Esophagus muscularis mucosa (tissue), 4 donors: ENCODE measurements around the gene GRIN3B. TPM values are rescaled to one million over a fixed set of nuclear protein-coding genes. Genes with fewer than 3 reads are reported as not detected.

ENCODE experiments used
- DNase-seq: peaks from one replicate; pipeline ENCODE4 v3.0.0-alpha.2; 2017; ENCODE audit errors: extremely low spot score
- H3K27ac ChIP-seq, 4 donors: fragments of 200-600 bp; sonication (generic); replicated peaks in 1 of 4; 1 replicate in 3 of 4; 2 replicates in 1 of 4; pipeline ENCODE4 v1.5.1; 2016 to 2019; ENCODE audit warnings: mild to moderate bottlenecking in 1 of 4
- H3K27me3 ChIP-seq, 4 donors: fragments of 200-600 bp; sonication (generic); one replicate each; pipeline versions ENCODE4 v1.5.1 to v1.6.0; 2016 to 2019
- H3K36me3 ChIP-seq, 4 donors: fragments of 200-600 bp; sonication (generic); one replicate each; pipeline ENCODE4 v1.5.1; 2016 to 2019
- H3K4me1 ChIP-seq, 4 donors: fragments of 200-600 bp; sonication (generic); one replicate each; pipeline ENCODE4 v1.5.1; 2016 to 2019
- H3K4me3 ChIP-seq, 4 donors: fragments of 200-600 bp; sonication (generic); 1 replicate in 2 of 4; 2 replicates in 2 of 4; pipeline ENCODE4 v1.5.1; 2016 to 2019; ENCODE audit warnings: mild to moderate bottlenecking in 4 of 4, moderate library complexity in 1 of 4
- H3K9me3 ChIP-seq, 4 donors: fragments of 200-600 bp; sonication (generic); 1 replicate in 3 of 4; 2 replicates in 1 of 4; pipeline ENCODE4 v1.5.1; 2016 to 2019
- CTCF ChIP-seq, 3 experiments: fragments of 200-600 bp in 2 of 3; fragments of 450-650 bp in 1 of 3; sonication (generic) in 2 of 3; IDR thresholded peaks; one replicate each; pipeline ENCODE4 v1.5.1; 2017 to 2019; ENCODE audit warnings: antibody characterized with exemption in 3 of 3, mild to moderate bottlenecking in 2 of 3, moderate library complexity in 1 of 3
- EP300 ChIP-seq: sonication (generic); formaldehyde crosslinking; IDR thresholded peaks from one replicate; pipeline ENCODE4 v1.6.1; 2017; ENCODE audit warnings: antibody characterized with exemption
- POLR2A ChIP-seq: fragments of 450-650 bp; IDR thresholded peaks from one replicate; pipeline ENCODE4 v1.6.1; 2017; ENCODE audit warnings: antibody characterized with exemption, moderate library complexity, mild to moderate bottlenecking, low read depth
- POLR2AphosphoS5 ChIP-seq, 2 donors: sonication (generic); formaldehyde crosslinking; IDR thresholded peaks; one replicate each; pipeline ENCODE4 v1.6.1; 2017; ENCODE audit warnings: antibody characterized with exemption in 2 of 2
- WGBS: methylation state at CpG from one replicate; pipeline ENCODE4 v1.1.5; 2018; 5-methylcytosine and 5-hydroxymethylcytosine counted together
- intact Hi-C: fragments of 100-400 bp; cut with DNase I; formaldehyde crosslinking; loops from one replicate; pipeline ENCODE4 v1.15.1; 2023
- total RNA-seq, 4 donors: library from RNA; depleted of rRNA; stranded (reverse); fragments of >200 nt; gene quantifications; one replicate each; pipeline versions ENCODE4 v1.1.0 to v1.2.1, GENCODE V29; 2016

The GRIN3B gene
- total RNA-seq, 4 donors from 2014 or later: 0.13 to 0.17 TPM; not detected in 2

- Histone ChIP-seq H3K27me3 (no peaks in the 10 kb centered on the region), H3K27ac (peak overlapping the region in 3 of 4 donors; percentile 46 to 47 (median 47)), H3K4me3 (peak overlapping the region in 3 of 4 donors; percentile 2 to 20 (median 10)), H3K9me3 (no peaks in the 10 kb centered on the region), H3K4me1 (peaks cover 64 to 86% (median 73%) of the 10 kb centered on the region in 4 donors), H3K36me3 (peaks cover 15 to 29% (median 27%) of the 10 kb centered on the region in 4 donors)
- no peak for DNase-seq
- intact Hi-C loops: no loop called here
- TF ChIP-seq EP300: no peak
- TF ChIP-seq POLR2AphosphoS5 (IDR thresholded peaks at IDR 0.05): no peak
- TF ChIP-seq CTCF (IDR thresholded peaks at IDR 0.05): no peak
- no peak for TF ChIP-seq POLR2A
- 60% methylated on average over 20 of the region's 24 CpGs for WGBS
Measured at GRCh38 chr19:1017115-1017905, 17.1 kb downstream of the GRIN3B start.

GRCh38 chr19:1017906-1018305 lies 17.7 kb downstream of the GRIN3B start:
- TF ChIP-seq POLR2AphosphoS5 (IDR thresholded peaks at IDR 0.05) (no peak), EP300 (no peak), CTCF (IDR thresholded peaks at IDR 0.05) (no peak), POLR2A (no peak)
- H3K27me3 ChIP-seq: no peaks in the 10 kb centered on the region
- H3K4me3 ChIP-seq: peak overlapping the region in 1 of 4 donors; percentile 20
- intact Hi-C loops: no loop called here
- peaks cover 10 to 23% (median 21%) of the 10 kb centered on the region in 4 donors for H3K36me3 ChIP-seq
- no peak for DNase-seq
- peaks cover 66 to 91% (median 79%) of the 10 kb centered on the region in 4 donors for H3K4me1 ChIP-seq
- 80% methylated on average over 2 of the region's 9 CpGs for WGBS
- H3K9me3 ChIP-seq: no peaks in the 10 kb centered on the region
- peak overlapping the region in 1 of 4 donors; percentile 47 for H3K27ac ChIP-seq

- no peak for DNase-seq
- Histone ChIP-seq H3K4me1 (peaks cover 70 to 91% (median 83%) of the 10 kb centered on the region in 4 donors), H3K27ac (no peak overlapping the region), H3K9me3 (no peaks in the 10 kb centered on the region), H3K27me3 (no peaks in the 10 kb centered on the region), H3K36me3 (peaks cover 8 to 18% (median 17%) of the 10 kb centered on the region in 4 donors), H3K4me3 (peak overlapping the region in 1 of 4 donors; percentile 20)
- 77% methylated on average over 5 of the region's 5 CpGs for WGBS
- TF ChIP-seq POLR2AphosphoS5 (IDR thresholded peaks at IDR 0.05): no peak
- no peak for TF ChIP-seq EP300
- TF ChIP-seq CTCF (IDR thresholded peaks at IDR 0.05): no peak
- TF ChIP-seq POLR2A: no peak
- intact Hi-C loops: no loop called here
Measured at GRCh38 chr19:1018393-1018792, 18.2 kb downstream of the GRIN3B start.

GRCh38 chr19:1018932-1019615 lies 18.9 kb downstream of the GRIN3B start:
- intact Hi-C loops: no loop called here
- H3K27me3 ChIP-seq: no peaks in the 10 kb centered on the region
- WGBS: 35% methylated on average over 8 of the region's 17 CpGs
- H3K36me3 ChIP-seq: peaks cover under 1 to 11% (median 10%) of the 10 kb centered on the region in 4 donors
- no peak for DNase-seq
- peaks cover 70 to 85% (median 82%) of the 10 kb centered on the region in 4 donors for H3K4me1 ChIP-seq
- no peaks in the 10 kb centered on the region for H3K9me3 ChIP-seq
- TF ChIP-seq EP300 (no peak), CTCF (IDR thresholded peaks at IDR 0.05) (no peak), POLR2A (no peak), POLR2AphosphoS5 (IDR thresholded peaks at IDR 0.05) (no peak)
- H3K4me3 ChIP-seq: peak overlapping the region; percentile 84 to 96 (median 89)
- H3K27ac ChIP-seq: peak overlapping the region in 2 of 4 donors; percentile 97
